Lower lobe of right lung (tissue), 2 donors: ENCODE results near the gene MUCL3. TPM values are rescaled to one million over a fixed set of nuclear protein-coding genes. Genes with fewer than 3 reads are reported as not detected.

Experiments used
- ATAC-seq, 2 donors: fragments of 200-7000 bp; cut with Tn5 transposase; one replicate each; pipeline ENCODE4 v1.9.1; 2020 to 2022; ENCODE audit warnings: mild to moderate bottlenecking in 2 of 2, moderate library complexity in 2 of 2
- DNase-seq: peaks from one replicate; pipeline ENCODE4 v3.0.0-alpha.2; 2020
- H3K27ac ChIP-seq: fragments of 200-600 bp; one replicate; pipeline ENCODE4 v1.8.0; 2022
- H3K27me3 ChIP-seq: fragments of 200-600 bp; one replicate; pipeline ENCODE4 v1.8.0; 2022; ENCODE audit warnings: low read depth
- H3K36me3 ChIP-seq: fragments of 200-600 bp; one replicate; pipeline ENCODE4 v1.8.0; 2022; ENCODE audit warnings: mild to moderate bottlenecking
- H3K4me1 ChIP-seq: fragments of 200-600 bp; one replicate; pipeline ENCODE4 v1.8.0; 2022
- H3K4me3 ChIP-seq: fragments of 200-600 bp; one replicate; pipeline ENCODE4 v1.8.0; 2022; ENCODE audit warnings: mild to moderate bottlenecking
- H3K9me3 ChIP-seq: fragments of 200-600 bp; one replicate; pipeline ENCODE4 v1.8.0; 2022
- CTCF ChIP-seq: fragments of 200-600 bp; IDR thresholded peaks from one replicate; pipeline ENCODE4 v1.8.0; 2022; ENCODE audit warnings: antibody characterized with exemption, mild to moderate bottlenecking
- intact Hi-C: fragments of 100-400 bp; cut with DNase I; formaldehyde crosslinking; loops from one replicate; pipeline ENCODE4 v1.11.0; 2022
- total RNA-seq: library from RNA; stranded (reverse); fragmentation: NEBNext Ultra II Directional; extraction: Animal tissue kit (Norgen Biotek cat#: 25700); gene quantifications from one replicate; pipeline ENCODE4 v1.2.1, GENCODE V29; 2021
- donor health status: DM: no; HTN: yes; CAD: no; lungs with severe emphysema.

MUCL3 gene
- total RNA-seq, 1 donor from 2014 or later = 5.3 TPM

GRCh38 chr6:30955367-30956042 is 14.7 kb downstream of the MUCL3 start:
- DNase-seq (peak; percentile 86), ATAC-seq (peak; percentile 92 to 95)
- intact Hi-C loops = no loop called here
- Histone ChIP-seq H3K9me3 (no peaks in the 10 kb centered on the region), H3K27me3 (no peaks in the 10 kb centered on the region), H3K27ac (peak overlapping the region; percentile 82), H3K4me3 (peak overlapping the region; percentile 57), H3K36me3 (no peaks in the 10 kb centered on the region), H3K4me1 (peaks cover 19% of the 10 kb centered on the region)
- no peak for TF ChIP-seq CTCF

- intact Hi-C loops = no loop called here
- Histone ChIP-seq H3K4me3 (no peak overlapping the region), H3K27ac (no peak overlapping the region), H3K36me3 (no peaks in the 10 kb centered on the region), H3K4me1 (peaks cover 35% of the 10 kb centered on the region), H3K27me3 (no peaks in the 10 kb centered on the region), H3K9me3 (no peaks in the 10 kb centered on the region)
- no peak for TF ChIP-seq CTCF
- no peak for DNase-seq
- no peak for ATAC-seq
Measured at GRCh38 chr6:30957716-30958115, 16.9 kb downstream of the MUCL3 start.

GRCh38 chr6:30960907-30961673 is 20.3 kb downstream of the MUCL3 start:
- Histone ChIP-seq H3K27ac (no peak overlapping the region), H3K4me1 (peaks cover 21% of the 10 kb centered on the region), H3K27me3 (no peaks in the 10 kb centered on the region), H3K4me3 (no peak overlapping the region), H3K36me3 (no peaks in the 10 kb centered on the region), H3K9me3 (no peaks in the 10 kb centered on the region)
- no peak for TF ChIP-seq CTCF
- intact Hi-C loops = no loop called here
- DNase-seq = no peak
- ATAC-seq = peak; percentile 80 to 90

DNA sequence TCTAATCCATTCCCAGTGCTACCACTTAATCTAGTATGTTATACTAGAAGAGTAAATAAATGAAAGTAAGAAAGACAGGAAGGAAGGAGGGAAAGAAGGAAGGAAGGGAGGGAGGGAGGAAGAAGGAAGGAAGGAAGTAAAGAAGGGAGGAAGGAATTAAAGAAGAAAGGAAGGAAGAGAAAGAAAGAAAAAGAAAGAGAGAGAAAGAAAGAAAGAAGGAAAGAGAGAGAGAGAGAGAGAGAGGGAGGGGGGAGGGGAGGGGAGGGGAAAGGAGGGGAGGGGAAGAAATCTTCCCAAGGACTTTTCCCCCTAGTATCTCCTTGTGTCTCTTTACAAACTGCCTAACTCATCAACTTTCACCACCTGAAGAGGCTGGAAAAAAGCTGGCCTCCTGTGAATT is 21.9 kb downstream of the MUCL3 start:
- Histone ChIP-seq H3K4me3 (no peak overlapping the region), H3K36me3 (no peaks in the 10 kb centered on the region), H3K27me3 (no peaks in the 10 kb centered on the region), H3K27ac (no peak overlapping the region), H3K9me3 (no peaks in the 10 kb centered on the region), H3K4me1 (peaks cover 18% of the 10 kb centered on the region)
- intact Hi-C loops = no loop called here
- no peak for ATAC-seq
- no peak for TF ChIP-seq CTCF
- no peak for DNase-seq

- peaks cover 18% of the 10 kb centered on the region for H3K4me1 ChIP-seq
Measured at GRCh38 chr6:30963641-30964040, 22.9 kb downstream of the MUCL3 start.

More at GRCh38 chr6:30963641-30964040, 22.9 kb downstream of the MUCL3 start:
- H3K27ac ChIP-seq = no peak overlapping the region
- intact Hi-C loops = no loop called here
- no peaks in the 10 kb centered on the region for H3K27me3 ChIP-seq
- H3K4me3 ChIP-seq = no peak overlapping the region
- no peak for ATAC-seq
- no peaks in the 10 kb centered on the region for H3K36me3 ChIP-seq
- H3K9me3 ChIP-seq = no peaks in the 10 kb centered on the region
- no peak for TF ChIP-seq CTCF
- DNase-seq = no peak
